ENCODE data around the gene ADK.

ADK gene

DNA sequence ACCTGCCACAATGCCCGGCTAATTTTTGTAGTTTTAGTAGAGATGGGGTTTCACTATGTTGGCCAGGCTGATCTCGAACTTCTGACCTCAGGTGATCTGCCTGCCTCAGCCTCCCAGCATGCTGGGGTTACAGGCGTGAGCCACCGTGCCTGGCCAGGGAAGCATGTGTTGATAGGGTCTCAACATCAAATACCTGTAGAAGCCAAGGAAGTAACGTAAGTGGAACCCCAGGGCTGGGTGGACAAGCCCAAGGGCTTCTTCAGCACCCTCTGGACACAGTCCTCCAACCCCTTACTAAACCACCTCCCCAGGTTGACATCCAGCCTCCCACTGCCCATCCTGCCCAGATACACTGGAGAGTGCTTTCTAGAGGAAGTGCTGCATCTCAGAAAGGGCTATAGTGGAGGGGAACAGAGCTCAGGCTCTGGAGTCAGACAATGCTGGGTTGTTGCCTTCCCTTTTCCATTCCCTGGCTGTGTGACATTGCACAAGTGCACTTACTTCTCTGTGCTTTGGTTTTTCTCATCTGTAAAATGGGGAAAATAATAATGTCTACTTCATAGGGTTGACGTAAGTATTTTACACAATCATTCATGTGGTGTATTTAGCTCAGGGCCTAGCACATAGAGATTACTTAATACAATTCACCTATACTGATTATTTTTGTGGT, 601.5 kb downstream of the ADK start:
- intact Hi-C loops (cut with DNase I), result no loop called here
- no peak for DNase-seq

GRCh38 chr10:74753442-74754211, 602.6 kb downstream of the ADK start:
- intact Hi-C loops (cut with DNase I), result no loop called here

DNA sequence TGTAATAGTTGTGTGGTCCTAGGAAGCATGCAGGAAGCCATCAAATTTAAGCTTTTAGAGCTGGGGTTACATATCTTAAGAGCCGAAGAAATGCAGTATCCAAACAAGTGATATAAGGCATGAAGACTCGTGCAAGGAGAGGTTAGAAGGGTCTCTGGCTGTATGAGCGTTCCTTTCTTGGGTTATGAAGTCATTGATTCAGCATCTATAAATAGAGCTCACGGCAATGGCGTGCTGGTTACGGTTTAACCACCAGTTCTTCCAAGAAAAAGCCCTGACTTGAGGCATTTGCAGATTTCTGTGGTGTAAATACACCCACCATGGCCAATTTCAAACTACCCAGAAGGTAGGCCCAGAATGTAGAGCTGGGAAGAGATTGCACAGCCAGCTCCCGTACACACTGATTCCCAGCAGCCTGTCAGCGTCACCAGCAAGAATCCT, 603.4 kb downstream of the ADK start:
- intact Hi-C loops (cut with DNase I), result no loop called here
- DNase-seq, result no peak

More at GRCh38 chr10:74753442-74754211, 602.6 kb downstream of the ADK start:
- DNase-seq, result peak in 1 of 10 donors; percentile 78

GRCh38 chr10:74755273-74755672, 604.3 kb downstream of the ADK start:
- DNase-seq, result peak in 1 of 10 donors; percentile 21
- intact Hi-C loops (cut with DNase I), result no loop called here

Data from posterior cingulate gyrus (tissue), 11 donors.